ENCODE results near the gene COX6A2.

Gene COX6A2

GRCh38 chr16:31410082-31410481 lies 18.1 kb downstream of the COX6A2 start:
- no peak overlapping the region for H3K27ac Mint-ChIP-seq
- H3K4me3 Mint-ChIP-seq = no peak overlapping the region
- H3K36me3 Mint-ChIP-seq (ENCODE audit: low read depth) = no peaks in the 10 kb centered on the region
- H3K4me1 Mint-ChIP-seq = no peaks in the 10 kb centered on the region
- no peak for TF ChIP-seq CTCF (IDR thresholded peaks at IDR 0.05; ENCODE audit: unreplicated experiment in 3 of 3)
- H3K9me3 Mint-ChIP-seq = no peaks in the 10 kb centered on the region
- peaks cover 24% of the 10 kb centered on the region for H3K27me3 Mint-ChIP-seq (ENCODE audit: low read depth)

- Mint-ChIP-seq H3K36me3 (ENCODE audit: low read depth) (no peaks in the 10 kb centered on the region), H3K27me3 (ENCODE audit: low read depth) (peaks cover 23% of the 10 kb centered on the region), H3K4me1 (no peaks in the 10 kb centered on the region), H3K27ac (no peak overlapping the region), H3K9me3 (no peaks in the 10 kb centered on the region), H3K4me3 (no peak overlapping the region)
- TF ChIP-seq CTCF (IDR thresholded peaks at IDR 0.05; ENCODE audit: unreplicated experiment in 3 of 3) = no peak
Observed at GRCh38 chr16:31409433-31409832, 18.7 kb downstream of the COX6A2 start.

- Mint-ChIP-seq H3K9me3 (no peaks in the 10 kb centered on the region), H3K27me3 (ENCODE audit: low read depth) (peaks cover 20% of the 10 kb centered on the region), H3K27ac (no peak overlapping the region), H3K36me3 (ENCODE audit: low read depth) (no peaks in the 10 kb centered on the region), H3K4me3 (no peak overlapping the region), H3K4me1 (no peaks in the 10 kb centered on the region)
- TF ChIP-seq CTCF (IDR thresholded peaks at IDR 0.05; ENCODE audit: unreplicated experiment in 3 of 3) = no peak
Observed at GRCh38 chr16:31407406-31407805, 20.8 kb downstream of the COX6A2 start.

- Mint-ChIP-seq H3K4me3 (no peak overlapping the region), H3K27ac (no peak overlapping the region), H3K4me1 (no peaks in the 10 kb centered on the region), H3K27me3 (ENCODE audit: low read depth) (peaks cover 25% of the 10 kb centered on the region), H3K9me3 (no peaks in the 10 kb centered on the region), H3K36me3 (ENCODE audit: low read depth) (no peaks in the 10 kb centered on the region)
- TF ChIP-seq CTCF (IDR thresholded peaks at IDR 0.05; ENCODE audit: unreplicated experiment in 3 of 3) = no peak
Observed at GRCh38 chr16:31404353-31405064, 23.7 kb downstream of the COX6A2 start.

GRCh38 chr16:31403590-31404352 lies 24.4 kb downstream of the COX6A2 start:
- H3K36me3 Mint-ChIP-seq (ENCODE audit: low read depth) = no peaks in the 10 kb centered on the region
- H3K9me3 Mint-ChIP-seq = peaks cover under 1% of the 10 kb centered on the region
- TF ChIP-seq CTCF (IDR thresholded peaks at IDR 0.05; ENCODE audit: unreplicated experiment in 3 of 3) = no peak
- no peak overlapping the region for H3K4me3 Mint-ChIP-seq
- H3K27me3 Mint-ChIP-seq (ENCODE audit: low read depth) = peaks cover 27% of the 10 kb centered on the region
- no peaks in the 10 kb centered on the region for H3K4me1 Mint-ChIP-seq
- H3K27ac Mint-ChIP-seq = no peak overlapping the region

Data from nephron (organoid).